ENCODE results near the gene L2HGDH.

GRCh38 chr14:50338587-50338986 is 26.6 kb upstream of the L2HGDH start:
- no peak for TF ChIP-seq RCOR1 (IDR thresholded peaks at IDR 0.05; ENCODE audit: insufficient replicate concordance, low read length)
- no peak for TF ChIP-seq RFX5 (IDR thresholded peaks at IDR 0.05; ENCODE audit: low read depth, low read length)
- TF ChIP-seq POLR2A (IDR thresholded peaks at IDR 0.05; ENCODE audit: low read depth, low read length), result no peak
- no peak for TF ChIP-seq BHLHE40 (IDR thresholded peaks at IDR 0.05; ENCODE audit: low read depth, low read length)
- TF ChIP-seq MXI1 (IDR thresholded peaks at IDR 0.05; ENCODE audit: borderline replicate concordance, low read depth, low read length), result no peak
- no peak for TF ChIP-seq RAD21 (IDR thresholded peaks at IDR 0.05; ENCODE audit: low read length)
- TF ChIP-seq USF2 (IDR thresholded peaks at IDR 0.05; ENCODE audit: low read depth, low read length), result no peak
- TF ChIP-seq CTCF (conservative IDR thresholded peaks at IDR 0.05; ENCODE audit: low read depth, low read length), result no peak
- no peak for TF ChIP-seq MAFK (IDR thresholded peaks at IDR 0.05; ENCODE audit: low read depth, low read length)
- no peak for TF ChIP-seq CEBPB (IDR thresholded peaks at IDR 0.05; ENCODE audit: low read depth, low read length)
- no peak for TF ChIP-seq NFE2L2 (IDR thresholded peaks at IDR 0.05; ENCODE audit: low read depth, low read length)
- TF ChIP-seq FOS (IDR thresholded peaks at IDR 0.05; ENCODE audit: low read depth, low read length), result no peak
- no peak for TF ChIP-seq SMC3 (IDR thresholded peaks at IDR 0.05; ENCODE audit: low read depth, low read length)

Measured in IMR-90 (cell line).